GM23248 (cell line): Measurements from ENCODE around the gene CEP152. TPM values are rescaled to one million over a fixed set of nuclear protein-coding genes. Genes with fewer than 3 reads are reported as not detected.
"Not testable (repeated sequence)": the region's sequence is repeated elsewhere in the genome, so short reads cannot be mapped to it uniquely, and the experiment has no call there.

Experiments used
- DNase-seq: peaks from one replicate; pipeline ENCODE4 v3.0.0-alpha.2; 2015
- H2AFZ ChIP-seq: fragments of 200-600 bp; sonication (generic); 2 replicates; pipeline ENCODE4 v1.6.1; 2016; ENCODE audit warnings: antibody characterized with exemption
- H3F3A ChIP-seq: fragments of 200-600 bp; sonication (generic); 2 replicates; pipeline ENCODE4 v1.6.1; 2016; ENCODE audit warnings: mild to moderate bottlenecking, antibody characterized with exemption, mixed run types; ENCODE audit not compliant: insufficient read depth
- H3K27ac ChIP-seq: fragments of 200-600 bp; sonication (generic); 2 replicates; pipeline ENCODE4 v1.5.1; 2016; ENCODE audit warnings: mild to moderate bottlenecking
- H3K27me3 ChIP-seq: fragments of 200-600 bp; sonication (generic); replicated peaks from 2 replicates; pipeline ENCODE4 v1.6.1; 2016; ENCODE audit warnings: mild to moderate bottlenecking; ENCODE audit not compliant: insufficient read depth
- H3K36me3 ChIP-seq: fragments of 200-600 bp; sonication (generic); 2 replicates; pipeline ENCODE4 v1.6.1; 2016; ENCODE audit warnings: low read depth, mild to moderate bottlenecking
- H3K4me1 ChIP-seq: fragments of 200-600 bp; sonication (generic); 2 replicates; pipeline ENCODE4 v1.6.1; 2016; ENCODE audit warnings: mild to moderate bottlenecking; ENCODE audit not compliant: insufficient read depth
- H3K4me2 ChIP-seq: fragments of 200-600 bp; sonication (generic); one replicate; pipeline ENCODE4 v1.6.1; 2016; ENCODE audit warnings: mild to moderate bottlenecking; ENCODE audit not compliant: unreplicated experiment
- H3K4me3 ChIP-seq: fragments of 200-600 bp; sonication (generic); 2 replicates; pipeline ENCODE4 v1.5.1; 2016; ENCODE audit warnings: mild to moderate bottlenecking
- H3K79me2 ChIP-seq: fragments of 200-600 bp; sonication (generic); 2 replicates; pipeline ENCODE4 v1.6.1; 2016; ENCODE audit warnings: mild to moderate bottlenecking; ENCODE audit not compliant: insufficient read depth
- H3K9ac ChIP-seq: fragments of 200-600 bp; sonication (generic); 2 replicates; pipeline ENCODE4 v1.6.1; 2016; ENCODE audit warnings: mild to moderate bottlenecking
- H3K9me2 ChIP-seq: fragments of 200-600 bp; sonication (generic); 2 replicates; pipeline ENCODE4 v1.6.1; 2016; ENCODE audit warnings: mixed run types, mild to moderate bottlenecking, moderate library complexity; ENCODE audit not compliant: insufficient read depth
- H3K9me3 ChIP-seq: fragments of 200-600 bp; sonication (generic); one replicate; pipeline ENCODE4 v1.6.1; 2017; ENCODE audit warnings: low read depth
- H4K20me1 ChIP-seq: fragments of 200-600 bp; sonication (generic); 2 replicates; pipeline ENCODE4 v1.6.0; 2016; ENCODE audit not compliant: insufficient read depth
- EZH2 ChIP-seq: fragments of 200-600 bp; sonication (generic); IDR thresholded peaks from 2 replicates; pipeline ENCODE4 v1.6.1; 2018; ENCODE audit warnings: antibody characterized with exemption, mild to moderate bottlenecking; ENCODE audit not compliant: insufficient read depth, poor library complexity, severe bottlenecking
- EZH2phosphoT487 ChIP-seq: fragments of 200-600 bp; sonication (generic); IDR thresholded peaks from 2 replicates; pipeline ENCODE4 v1.6.1; 2018; ENCODE audit warnings: antibody characterized with exemption, moderate library complexity, mild to moderate bottlenecking, low read depth; ENCODE audit not compliant: insufficient read depth
- WGBS, 2 experiments: methylation state at CpG; one replicate each; pipeline ENCODE4 v1.1.6; 2015 to 2017; ENCODE audit warnings: low lambda C conversion rate in 2 of 2, low coverage in 1 of 2; ENCODE audit errors: missing lambda C conversion rate in 2 of 2; 5-methylcytosine and 5-hydroxymethylcytosine counted together
- in situ Hi-C: fragments of 300-500 bp; cut with MboI; formaldehyde crosslinking; loops from 2 replicates; pipeline ENCODE4 v1.15.0; 2020
- polyA plus RNA-seq: library from polyadenylated mRNA; unstranded; fragments of >200 nt; fragmentation: Nextera tagmentation; extraction: Ambion mirVana; gene quantifications from 2 replicates; pipeline ENCODE4 v1.2.1, GENCODE V29; 2016
- total RNA-seq: library from RNA; depleted of rRNA; stranded (reverse); fragments of >200 nt; shearing (Covaris generic); gene quantifications from 2 replicates; pipeline ENCODE4 v1.2.3, GENCODE V29; 2014

CEP152 gene
- total and polyA plus RNA-seq, 2 experiments from 2014 or later: 1.8 to 3.6 TPM

DNA sequence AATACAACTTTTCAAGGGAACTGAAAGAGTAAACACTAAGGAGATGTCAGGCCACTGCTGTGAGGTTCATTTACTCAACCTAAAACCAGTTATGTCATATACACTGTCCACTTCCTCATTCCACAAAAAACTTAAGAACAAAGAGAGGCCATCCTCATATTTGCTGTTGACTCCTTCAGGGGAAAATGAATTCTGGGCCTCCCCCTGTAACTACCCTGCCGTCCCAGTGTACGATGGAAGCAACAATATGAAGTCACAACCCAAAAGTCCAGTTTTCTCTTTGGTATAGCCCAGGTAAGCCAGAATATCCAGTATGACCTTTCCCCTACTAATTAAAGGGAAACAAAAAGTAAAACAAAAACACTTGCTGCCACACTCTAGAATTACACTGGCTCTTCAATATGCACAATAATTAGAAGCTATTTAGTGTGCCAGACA lies 16.2 kb downstream of the CEP152 start:
- WGBS, 2 experiments: 100% methylated on average over 2 of the region's 2 CpGs
- peak overlapping the region; percentile 55 for H2AFZ ChIP-seq
- peaks cover 21% of the 10 kb centered on the region for H3K79me2 ChIP-seq
- peaks cover 22% of the 10 kb centered on the region for H3F3A ChIP-seq
- H3K27ac ChIP-seq: no peak overlapping the region
- no peaks in the 10 kb centered on the region for H3K9me2 ChIP-seq
- peaks cover 34% of the 10 kb centered on the region for H3K4me1 ChIP-seq
- no peak overlapping the region for H3K4me2 ChIP-seq
- peak; percentile 35 for DNase-seq
- H3K36me3 ChIP-seq: no peaks in the 10 kb centered on the region
- H3K27me3 ChIP-seq: no peaks in the 10 kb centered on the region
- TF ChIP-seq EZH2phosphoT487 (no peak), EZH2 (no peak)
- H3K9me3 ChIP-seq: no peaks in the 10 kb centered on the region
- no peak overlapping the region for H3K9ac ChIP-seq
- no peaks in the 10 kb centered on the region for H4K20me1 ChIP-seq
- no peak overlapping the region for H3K4me3 ChIP-seq
- in situ Hi-C loops: no loop called here

DNA sequence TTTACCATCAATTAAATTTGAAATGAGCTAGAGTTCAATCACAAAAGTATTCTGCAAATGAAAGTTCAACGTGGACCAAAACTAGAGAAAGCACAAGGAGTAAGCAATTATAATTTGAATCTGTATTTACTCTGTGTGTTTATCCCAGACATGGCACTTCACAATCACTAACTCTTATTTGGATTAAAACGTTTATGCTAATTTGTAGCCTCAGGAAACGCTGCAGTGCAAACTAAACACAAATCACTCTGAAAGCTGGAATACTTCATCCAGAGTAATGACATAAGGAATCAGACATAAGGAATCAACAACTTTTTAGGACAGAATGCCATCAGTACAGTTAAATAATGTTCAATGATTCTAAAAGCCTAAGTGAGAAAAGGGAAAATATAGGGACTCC lies 18.5 kb downstream of the CEP152 start:
- H4K20me1 ChIP-seq: no peaks in the 10 kb centered on the region
- no peaks in the 10 kb centered on the region for H3K9me2 ChIP-seq
- H3K4me2 ChIP-seq: no peak overlapping the region
- WGBS, 2 experiments: 11 to 31% methylated on average over 3 of the region's 3 CpGs
- H3K9ac ChIP-seq: no peak overlapping the region
- H3K79me2 ChIP-seq: no peaks in the 10 kb centered on the region
- H3K4me3 ChIP-seq: no peak overlapping the region
- no peaks in the 10 kb centered on the region for H3K36me3 ChIP-seq
- no peak overlapping the region for H2AFZ ChIP-seq
- TF ChIP-seq EZH2 (no peak), EZH2phosphoT487 (no peak)
- no peaks in the 10 kb centered on the region for H3K9me3 ChIP-seq
- no peak for DNase-seq
- peaks cover 22% of the 10 kb centered on the region for H3F3A ChIP-seq
- in situ Hi-C loops: no loop called here
- no peak overlapping the region for H3K27ac ChIP-seq
- H3K4me1 ChIP-seq: peaks cover 34% of the 10 kb centered on the region
- H3K27me3 ChIP-seq: no peaks in the 10 kb centered on the region

DNA sequence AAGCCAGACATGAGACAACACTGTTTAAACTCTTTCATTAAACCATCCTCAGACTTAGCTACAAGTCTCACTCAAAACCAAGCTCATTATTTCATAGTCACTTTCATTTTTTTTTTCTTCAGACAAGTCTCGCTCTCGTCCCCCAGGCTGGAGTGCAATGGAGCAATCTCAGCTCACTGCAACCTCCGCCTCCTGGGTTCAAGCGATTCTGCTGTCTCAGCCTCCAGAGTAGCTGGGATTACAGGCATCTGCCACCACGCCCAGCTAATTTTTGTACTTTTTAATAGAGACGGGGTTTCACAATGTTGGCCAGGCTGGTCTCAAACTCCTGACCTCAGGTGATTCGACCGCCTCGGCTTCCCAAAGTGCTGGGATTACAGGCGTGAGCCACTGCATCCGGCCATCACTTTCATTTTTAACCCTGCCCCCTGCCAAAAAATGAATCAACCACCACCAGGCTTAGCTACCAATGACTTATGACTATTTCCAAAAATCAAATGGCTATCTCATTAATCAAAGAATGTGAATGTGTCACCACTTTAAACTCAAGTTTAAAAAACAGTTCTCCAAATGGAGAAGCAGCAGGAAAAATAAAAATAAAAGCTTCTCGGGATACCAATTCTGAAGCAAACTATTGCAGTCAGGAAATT lies 20.3 kb downstream of the CEP152 start:
- H3K9me3 ChIP-seq, H3K79me2 ChIP-seq, H3K27me3 ChIP-seq, H4K20me1 ChIP-seq, H3K36me3 ChIP-seq, in situ Hi-C loops, H3K9me2 ChIP-seq: not testable (repeated sequence)
- peaks cover 23% of the 10 kb centered on the region for H3K4me1 ChIP-seq
- H3K4me3 ChIP-seq: peak overlapping the region; percentile 72
- peak overlapping the region; percentile 85 for H2AFZ ChIP-seq
- H3K9ac ChIP-seq: peak overlapping the region; percentile 75
- peak; percentile 69 for DNase-seq
- peak overlapping the region; percentile 81 for H3K4me2 ChIP-seq
- WGBS, 2 experiments: 4% methylated on average over 12 of the region's 12 CpGs
- H3K27ac ChIP-seq: peak overlapping the region; percentile 71
- peaks cover 14% of the 10 kb centered on the region for H3F3A ChIP-seq

DNA sequence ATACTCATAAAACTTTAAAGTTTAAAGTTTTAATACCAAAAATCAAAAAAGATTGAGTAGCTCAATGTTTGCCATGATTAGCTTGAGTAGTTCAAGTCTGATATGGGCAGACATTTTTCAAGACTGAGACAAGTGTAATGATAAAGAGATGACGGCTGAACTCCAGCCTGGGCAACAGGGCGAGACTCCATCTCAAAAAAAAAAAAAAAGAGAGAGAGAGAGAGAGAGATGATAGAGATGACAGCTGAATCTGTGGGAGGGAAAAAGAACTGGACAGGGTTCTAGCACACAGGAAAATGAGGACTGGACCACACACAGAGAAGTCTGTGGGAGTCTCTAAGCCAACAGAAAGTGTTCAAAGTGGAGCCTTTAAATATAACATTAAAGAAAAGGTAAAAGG lies 25.2 kb downstream of the CEP152 start:
- TF ChIP-seq EZH2 (no peak), EZH2phosphoT487 (no peak)
- H3K4me2 ChIP-seq: no peak overlapping the region
- H3K27ac ChIP-seq: no peak overlapping the region
- peaks cover 18% of the 10 kb centered on the region for H3K4me1 ChIP-seq
- H3K79me2 ChIP-seq: no peaks in the 10 kb centered on the region
- peaks cover 8% of the 10 kb centered on the region for H3F3A ChIP-seq
- H2AFZ ChIP-seq: no peak overlapping the region
- no peak overlapping the region for H3K9ac ChIP-seq
- WGBS, 2 experiments: 93 to 95% methylated on average over 2 of the region's 2 CpGs
- H3K36me3 ChIP-seq: peaks cover 6% of the 10 kb centered on the region
- DNase-seq: no peak
- H3K27me3 ChIP-seq: no peaks in the 10 kb centered on the region
- no peaks in the 10 kb centered on the region for H3K9me2 ChIP-seq
- H3K9me3 ChIP-seq: no peaks in the 10 kb centered on the region
- in situ Hi-C loops: no loop called here
- H4K20me1 ChIP-seq: no peaks in the 10 kb centered on the region
- H3K4me3 ChIP-seq: no peak overlapping the region

DNA sequence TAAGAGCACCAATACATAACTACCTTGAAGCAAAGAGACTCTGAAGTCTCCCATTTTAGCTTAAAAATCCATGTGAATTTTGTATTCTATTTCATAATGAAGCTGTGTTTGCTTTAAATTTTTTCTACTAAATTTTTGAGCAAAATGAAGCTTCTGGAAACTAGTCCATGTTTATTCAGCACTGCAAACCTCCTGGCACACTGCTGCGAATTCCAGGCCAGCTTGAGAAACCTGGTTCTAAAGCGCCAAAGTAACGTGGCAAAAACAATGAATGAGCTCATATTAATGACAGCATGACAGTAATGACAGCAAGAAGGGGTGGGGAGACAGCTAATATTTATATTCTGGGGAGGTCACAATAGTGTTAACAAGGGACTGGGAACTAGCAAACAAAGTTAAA lies 25.7 kb downstream of the CEP152 start:
- 53 to 60% methylated on average over 3 of the region's 3 CpGs for WGBS, 2 experiments
- Histone ChIP-seq H3K27ac (no peak overlapping the region), H3K9ac (no peak overlapping the region), H3K4me2 (no peak overlapping the region), H3K4me3 (no peak overlapping the region), H3K79me2 (no peaks in the 10 kb centered on the region), H3K27me3 (no peaks in the 10 kb centered on the region), H3F3A (peaks cover 3% of the 10 kb centered on the region; the same call in 1 of the 2 replicates), H3K36me3 (peaks cover 6% of the 10 kb centered on the region), H3K9me3 (no peaks in the 10 kb centered on the region), H3K9me2 (no peaks in the 10 kb centered on the region), H4K20me1 (no peaks in the 10 kb centered on the region), H2AFZ (no peak overlapping the region), H3K4me1 (peaks cover 14% of the 10 kb centered on the region)
- TF ChIP-seq EZH2 (no peak), EZH2phosphoT487 (no peak)
- in situ Hi-C loops: no loop called here
- DNase-seq: no peak
